PFSK-1 (cell line): Measurements from ENCODE around the gene DNAJB2.

Experiments
- FOXP2 ChIP-seq: optimal IDR thresholded peaks from 2 replicates; pipeline ENCODE3; 2011; ENCODE audit warnings: borderline replicate concordance, control low read depth, inconsistent platforms; ENCODE audit not compliant: insufficient read depth; ENCODE audit errors: extremely low read length, extremely low read depth
- POLR2AphosphoS5 ChIP-seq: IDR thresholded peaks from 2 replicates; pipeline ENCODE4 v1.6.1; 2012; ENCODE audit warnings: low read depth, mild to moderate bottlenecking, control low read depth, low read length, moderate library complexity
- REST ChIP-seq, 2 experiments: IDR thresholded peaks; 2 replicates each; pipeline versions ENCODE4 v1.6.1 to v1.8.0; 2011 to 2012; ENCODE audit warnings: low read depth in 2 of 2, low read length in 2 of 2, control low read depth in 1 of 2, inconsistent platforms in 1 of 2, mild to moderate bottlenecking in 1 of 2, moderate library complexity in 1 of 2; ENCODE audit not compliant: insufficient read depth in 1 of 2
- SIN3A ChIP-seq: IDR thresholded peaks from 2 replicates; pipeline ENCODE4 v1.6.1; 2012; ENCODE audit warnings: mild to moderate bottlenecking, low read length, moderate library complexity, borderline replicate concordance; ENCODE audit not compliant: insufficient read depth
- TAF1 ChIP-seq: IDR thresholded peaks from 2 replicates; pipeline ENCODE4 v1.6.1; 2012; ENCODE audit warnings: low read length, control low read depth, borderline replicate concordance; ENCODE audit not compliant: insufficient read depth

Gene DNAJB2

GRCh38 chr2:219261024-219261855, 17.9 kb upstream of the DNAJB2 start:
- TF ChIP-seq SIN3A (no peak), FOXP2 (no peak), REST (IDR thresholded peaks at IDR 0.05; ENCODE audit: insufficient read depth in 1 of 2, low read depth in 2 of 2, low read length in 2 of 2) (no peak), TAF1 (no peak), POLR2AphosphoS5 (no peak)

GRCh38 chr2:219266232-219266631, 12.9 kb upstream of the DNAJB2 start:
- TF ChIP-seq POLR2AphosphoS5 = no peak
- no peak for TF ChIP-seq FOXP2
- TF ChIP-seq REST (IDR thresholded peaks at IDR 0.05; ENCODE audit: insufficient read depth in 1 of 2, low read depth in 2 of 2, low read length in 2 of 2) = no peak
- no peak for TF ChIP-seq TAF1
- no peak for TF ChIP-seq SIN3A

GRCh38 chr2:219266886-219267285, 12.3 kb upstream of the DNAJB2 start:
- TF ChIP-seq TAF1 (no peak), FOXP2 (no peak), SIN3A (no peak), REST (IDR thresholded peaks at IDR 0.05; ENCODE audit: insufficient read depth in 1 of 2, low read depth in 2 of 2, low read length in 2 of 2) (no peak), POLR2AphosphoS5 (no peak)

- TF ChIP-seq POLR2AphosphoS5 = no peak
- TF ChIP-seq SIN3A = no peak
- no peak for TF ChIP-seq FOXP2
- TF ChIP-seq TAF1 = no peak
- no peak for TF ChIP-seq REST (IDR thresholded peaks at IDR 0.05; ENCODE audit: insufficient read depth in 1 of 2, low read depth in 2 of 2, low read length in 2 of 2)
Observed at GRCh38 chr2:219268294-219268693, 10.9 kb upstream of the DNAJB2 start.
